ENCODE results near the gene PLA2G7. TPM values are rescaled to one million over a fixed set of nuclear protein-coding genes. Genes with fewer than 3 reads are reported as not detected.

PLA2G7 gene
- total and polyA plus RNA-seq, 4 donors: 5.4 to 10.9 (median 8.4) TPM

- Histone ChIP-seq H3K9me3 (ENCODE audit: control insufficient read depth, insufficient read depth, low read length) (no peaks in the 10 kb centered on the region), H3K27ac (ENCODE audit: low read depth, low read length) (no peak overlapping the region), H3K27me3 (ENCODE audit: control insufficient read depth, insufficient read depth, low read length) (no peaks in the 10 kb centered on the region), H3K4me1 (ENCODE audit: control insufficient read depth, insufficient read depth, low read length) (no peaks in the 10 kb centered on the region), H3K36me3 (ENCODE audit: control insufficient read depth, insufficient read depth, low read length) (peaks cover 12% of the 10 kb centered on the region), H3K4me3 (ENCODE audit: low read depth, low read length) (no peak overlapping the region)
- no peak for DNase-seq (ENCODE audit: low read depth in 4 of 6, low spot score in 6 of 6)
- no CpG with 5 or more reads among the region's 1 CpG for WGBS (ENCODE audit: insufficient coverage)
These were observed 44.2 kb downstream of the PLA2G7 start for GRCh38 chr6:46690911-46691451.

- no CpG with 5 or more reads among the region's 2 CpGs for WGBS (ENCODE audit: insufficient coverage)
- DNase-seq (ENCODE audit: low read depth in 4 of 6, low spot score in 6 of 6): no peak
- no peak overlapping the region for H3K27ac ChIP-seq (ENCODE audit: low read depth, low read length)
- no peaks in the 10 kb centered on the region for H3K9me3 ChIP-seq (ENCODE audit: control insufficient read depth, insufficient read depth, low read length)
- H3K27me3 ChIP-seq (ENCODE audit: control insufficient read depth, insufficient read depth, low read length): no peaks in the 10 kb centered on the region
- no peaks in the 10 kb centered on the region for H3K4me1 ChIP-seq (ENCODE audit: control insufficient read depth, insufficient read depth, low read length)
- H3K4me3 ChIP-seq (ENCODE audit: low read depth, low read length): no peak overlapping the region
- peaks cover 12% of the 10 kb centered on the region for H3K36me3 ChIP-seq (ENCODE audit: control insufficient read depth, insufficient read depth, low read length)
These were observed 44.9 kb downstream of the PLA2G7 start for GRCh38 chr6:46690141-46690755.

DNA sequence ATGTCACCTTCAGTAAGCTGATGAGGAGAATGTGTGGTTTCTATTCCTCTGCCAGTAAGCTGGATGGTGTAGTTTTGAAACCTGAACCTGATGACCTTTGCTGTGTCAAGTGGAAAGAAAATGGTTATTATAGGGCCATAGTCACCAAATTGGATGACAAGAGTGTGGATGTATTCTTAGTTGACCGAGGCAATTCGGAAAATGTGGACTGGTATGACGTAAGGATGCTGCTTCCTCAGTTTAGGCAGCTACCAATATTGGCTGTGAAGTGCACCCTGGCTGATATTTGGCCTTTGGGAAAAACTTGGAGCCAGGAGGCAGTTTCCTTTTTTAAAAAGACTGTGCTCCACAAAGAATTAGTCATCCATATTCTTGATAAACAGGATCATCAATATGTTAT is 45.5 kb downstream of the PLA2G7 start:
- H3K4me1 ChIP-seq (ENCODE audit: control insufficient read depth, insufficient read depth, low read length): no peaks in the 10 kb centered on the region
- no peak overlapping the region for H3K27ac ChIP-seq (ENCODE audit: low read depth, low read length)
- no peaks in the 10 kb centered on the region for H3K9me3 ChIP-seq (ENCODE audit: control insufficient read depth, insufficient read depth, low read length)
- H3K36me3 ChIP-seq (ENCODE audit: control insufficient read depth, insufficient read depth, low read length): peaks cover 12% of the 10 kb centered on the region
- H3K27me3 ChIP-seq (ENCODE audit: control insufficient read depth, insufficient read depth, low read length): no peaks in the 10 kb centered on the region
- WGBS (ENCODE audit: insufficient coverage): no CpG with 5 or more reads among the region's 3 CpGs
- no peak for DNase-seq (ENCODE audit: low read depth in 4 of 6, low spot score in 6 of 6)
- no peak overlapping the region for H3K4me3 ChIP-seq (ENCODE audit: low read depth, low read length)

DNA sequence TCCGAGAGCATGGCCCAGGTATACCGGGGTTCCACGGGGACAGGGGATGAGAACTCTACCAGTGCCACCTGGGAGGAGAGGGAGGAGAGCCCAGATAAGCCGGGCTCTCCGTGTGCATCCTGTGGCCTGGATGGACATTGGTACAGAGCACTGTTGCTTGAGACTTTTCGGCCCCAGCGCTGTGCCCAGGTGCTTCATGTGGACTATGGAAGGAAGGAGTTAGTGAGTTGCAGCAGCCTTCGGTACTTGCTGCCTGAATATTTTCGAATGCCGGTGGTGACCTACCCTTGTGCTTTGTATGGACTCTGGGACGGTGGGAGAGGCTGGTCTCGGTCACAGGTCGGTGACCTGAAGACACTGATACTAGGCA is 46.2 kb downstream of the PLA2G7 start:
- DNase-seq (ENCODE audit: low read depth in 4 of 6, low spot score in 6 of 6): no peak
- Histone ChIP-seq H3K4me1 (ENCODE audit: control insufficient read depth, insufficient read depth, low read length) (no peaks in the 10 kb centered on the region), H3K4me3 (ENCODE audit: low read depth, low read length) (no peak overlapping the region), H3K36me3 (ENCODE audit: control insufficient read depth, insufficient read depth, low read length) (peaks cover 12% of the 10 kb centered on the region), H3K27ac (ENCODE audit: low read depth, low read length) (no peak overlapping the region), H3K9me3 (ENCODE audit: control insufficient read depth, insufficient read depth, low read length) (no peaks in the 10 kb centered on the region), H3K27me3 (ENCODE audit: control insufficient read depth, insufficient read depth, low read length) (no peaks in the 10 kb centered on the region)
- 98% methylated on average over 13 of the region's 13 CpGs for WGBS (ENCODE audit: insufficient coverage)

DNA sequence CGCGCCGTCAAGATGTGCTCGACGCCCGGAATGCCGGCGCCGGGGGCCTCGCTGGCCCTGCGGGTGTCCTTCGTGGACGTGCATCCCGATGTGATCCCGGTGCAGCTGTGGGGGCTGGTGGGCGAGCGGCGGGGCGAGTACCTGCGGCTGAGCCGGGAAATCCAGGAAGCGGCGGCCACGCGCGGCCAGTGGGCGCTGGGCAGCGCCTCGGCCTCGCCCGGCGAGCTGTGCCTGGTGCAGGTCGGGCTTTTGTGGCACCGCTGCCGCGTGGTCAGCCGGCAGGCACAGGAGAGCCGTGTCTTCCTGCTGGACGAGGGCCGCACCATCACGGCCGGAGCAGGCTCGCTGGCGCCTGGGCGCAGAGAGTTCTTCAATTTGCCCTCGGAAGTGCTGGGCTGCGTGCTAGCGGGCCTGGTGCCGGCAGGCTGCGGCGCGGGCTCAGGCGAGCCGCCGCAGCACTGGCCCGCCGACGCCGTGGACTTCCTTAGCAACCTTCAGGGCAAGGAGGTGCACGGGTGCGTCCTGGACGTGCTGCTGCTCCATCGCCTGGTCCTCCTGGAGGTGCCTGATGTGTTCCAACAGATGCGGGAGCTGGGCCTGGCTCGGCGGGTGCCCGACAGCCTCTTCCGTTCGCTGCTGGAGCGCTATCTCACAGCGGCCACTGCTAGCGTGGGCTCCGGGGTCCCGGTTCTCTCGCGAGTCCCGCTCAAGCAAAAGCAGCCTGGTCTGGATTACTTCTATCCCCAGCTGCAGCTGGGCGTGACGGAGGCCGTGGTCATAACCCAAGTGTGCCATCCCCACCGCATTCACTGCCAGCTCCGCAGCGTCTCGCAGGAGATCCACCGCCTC is 46.8 kb downstream of the PLA2G7 start:
- H3K27me3 ChIP-seq (ENCODE audit: control insufficient read depth, insufficient read depth, low read length): no peaks in the 10 kb centered on the region
- no peaks in the 10 kb centered on the region for H3K9me3 ChIP-seq (ENCODE audit: control insufficient read depth, insufficient read depth, low read length)
- DNase-seq (ENCODE audit: low read depth in 4 of 6, low spot score in 6 of 6): no peak
- H3K4me3 ChIP-seq (ENCODE audit: low read depth, low read length): no peak overlapping the region
- WGBS (ENCODE audit: insufficient coverage): 94% methylated on average over 84 of the region's 85 CpGs
- no peaks in the 10 kb centered on the region for H3K4me1 ChIP-seq (ENCODE audit: control insufficient read depth, insufficient read depth, low read length)
- peaks cover 12% of the 10 kb centered on the region for H3K36me3 ChIP-seq (ENCODE audit: control insufficient read depth, insufficient read depth, low read length)
- no peak overlapping the region for H3K27ac ChIP-seq (ENCODE audit: low read depth, low read length)

- no peak for DNase-seq (ENCODE audit: low read depth in 4 of 6, low spot score in 6 of 6)
- Histone ChIP-seq H3K27ac (ENCODE audit: low read depth, low read length) (no peak within 1 kb of the TSS), H3K27me3 (ENCODE audit: control insufficient read depth, insufficient read depth, low read length) (no peaks in the 10 kb centered on the region), H3K36me3 (ENCODE audit: control insufficient read depth, insufficient read depth, low read length) (peaks cover 12% of the 10 kb centered on the region), H3K9me3 (ENCODE audit: control insufficient read depth, insufficient read depth, low read length) (no peaks in the 10 kb centered on the region), H3K4me3 (ENCODE audit: low read depth, low read length) (no peak within 1 kb of the TSS), H3K4me1 (ENCODE audit: control insufficient read depth, insufficient read depth, low read length) (no peaks in the 10 kb centered on the region)
- WGBS (ENCODE audit: insufficient coverage): 93% methylated on average over 41 of the region's 41 CpGs
These were observed 47.5 kb downstream of the PLA2G7 start, which contains the start of gene TDRD6 for GRCh38 chr6:46687619-46688097. TSS of gene TDRD6 (plus strand) at chr6:46687885. CDS start at chr6:46688129, 244 bp downstream.

- H3K27me3 ChIP-seq (ENCODE audit: control insufficient read depth, insufficient read depth, low read length): no peaks in the 10 kb centered on the region
- no CpG with 5 or more reads among the region's 4 CpGs for WGBS (ENCODE audit: insufficient coverage)
- no peak overlapping the region for H3K4me3 ChIP-seq (ENCODE audit: low read depth, low read length)
- no peaks in the 10 kb centered on the region for H3K9me3 ChIP-seq (ENCODE audit: control insufficient read depth, insufficient read depth, low read length)
- H3K27ac ChIP-seq (ENCODE audit: low read depth, low read length): no peak overlapping the region
- no peaks in the 10 kb centered on the region for H3K4me1 ChIP-seq (ENCODE audit: control insufficient read depth, insufficient read depth, low read length)
- H3K36me3 ChIP-seq (ENCODE audit: control insufficient read depth, insufficient read depth, low read length): peaks cover 12% of the 10 kb centered on the region
- no peak for DNase-seq (ENCODE audit: low read depth in 4 of 6, low spot score in 6 of 6)
These were observed 50.4 kb downstream of the PLA2G7 start for GRCh38 chr6:46684771-46685170.

DNA sequence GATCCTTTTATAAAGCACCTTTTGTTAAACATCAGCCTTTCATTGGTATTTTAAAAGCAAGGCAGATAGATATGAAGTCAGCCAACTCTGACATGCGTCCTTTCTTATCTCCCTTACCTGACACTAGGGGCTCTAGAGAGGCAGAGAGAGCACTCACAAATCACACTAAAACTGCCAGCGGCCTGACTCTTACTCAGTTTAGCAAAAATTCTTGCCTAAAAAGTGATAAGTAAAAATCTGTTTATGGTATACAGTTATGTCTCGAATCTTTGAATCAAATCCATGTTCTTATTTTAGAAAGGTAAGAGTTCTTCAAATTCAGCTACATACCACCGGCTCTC is 57.9 kb downstream of the PLA2G7 start:
- Histone ChIP-seq H3K27ac (ENCODE audit: low read depth, low read length) (no peak overlapping the region), H3K27me3 (ENCODE audit: control insufficient read depth, insufficient read depth, low read length) (no peaks in the 10 kb centered on the region), H3K9me3 (ENCODE audit: control insufficient read depth, insufficient read depth, low read length) (no peaks in the 10 kb centered on the region), H3K4me1 (ENCODE audit: control insufficient read depth, insufficient read depth, low read length) (no peaks in the 10 kb centered on the region), H3K36me3 (ENCODE audit: control insufficient read depth, insufficient read depth, low read length) (no peaks in the 10 kb centered on the region), H3K4me3 (ENCODE audit: low read depth, low read length) (no peak overlapping the region)
- WGBS (ENCODE audit: insufficient coverage): no CpG with 5 or more reads among the region's 4 CpGs
- DNase-seq (ENCODE audit: low read depth in 4 of 6, low spot score in 6 of 6): peak in 2 of 6 donors; percentile 26 to 45

- DNase-seq (ENCODE audit: low read depth in 4 of 6, low spot score in 6 of 6): peak in 2 of 6 donors; percentile 18 to 37
- H3K36me3 ChIP-seq (ENCODE audit: control insufficient read depth, insufficient read depth, low read length): no peaks in the 10 kb centered on the region
- no peaks in the 10 kb centered on the region for H3K4me1 ChIP-seq (ENCODE audit: control insufficient read depth, insufficient read depth, low read length)
- H3K27me3 ChIP-seq (ENCODE audit: control insufficient read depth, insufficient read depth, low read length): no peaks in the 10 kb centered on the region
- H3K9me3 ChIP-seq (ENCODE audit: control insufficient read depth, insufficient read depth, low read length): no peaks in the 10 kb centered on the region
- no peak overlapping the region for H3K4me3 ChIP-seq (ENCODE audit: low read depth, low read length)
- no peak overlapping the region for H3K27ac ChIP-seq (ENCODE audit: low read depth, low read length)
- 100% methylated on average over 3 of the region's 6 CpGs for WGBS (ENCODE audit: insufficient coverage)
These were observed 58.4 kb downstream of the PLA2G7 start for GRCh38 chr6:46676604-46677313.

Measured in spinal cord (tissue), 10 donors.